GM19099 (cell line): Measurements from ENCODE around the gene NQO1.
A peak's percentile ranks its signal among the peaks of the same experiment; 100 is the strongest.

Source experiments
- POLR2A ChIP-seq: IDR thresholded peaks from 3 replicates; pipeline ENCODE4 v1.6.1; 2011; ENCODE audit warnings: low read depth; ENCODE audit not compliant: insufficient read length; ENCODE audit errors: extremely low read depth

The NQO1 gene

DNA sequence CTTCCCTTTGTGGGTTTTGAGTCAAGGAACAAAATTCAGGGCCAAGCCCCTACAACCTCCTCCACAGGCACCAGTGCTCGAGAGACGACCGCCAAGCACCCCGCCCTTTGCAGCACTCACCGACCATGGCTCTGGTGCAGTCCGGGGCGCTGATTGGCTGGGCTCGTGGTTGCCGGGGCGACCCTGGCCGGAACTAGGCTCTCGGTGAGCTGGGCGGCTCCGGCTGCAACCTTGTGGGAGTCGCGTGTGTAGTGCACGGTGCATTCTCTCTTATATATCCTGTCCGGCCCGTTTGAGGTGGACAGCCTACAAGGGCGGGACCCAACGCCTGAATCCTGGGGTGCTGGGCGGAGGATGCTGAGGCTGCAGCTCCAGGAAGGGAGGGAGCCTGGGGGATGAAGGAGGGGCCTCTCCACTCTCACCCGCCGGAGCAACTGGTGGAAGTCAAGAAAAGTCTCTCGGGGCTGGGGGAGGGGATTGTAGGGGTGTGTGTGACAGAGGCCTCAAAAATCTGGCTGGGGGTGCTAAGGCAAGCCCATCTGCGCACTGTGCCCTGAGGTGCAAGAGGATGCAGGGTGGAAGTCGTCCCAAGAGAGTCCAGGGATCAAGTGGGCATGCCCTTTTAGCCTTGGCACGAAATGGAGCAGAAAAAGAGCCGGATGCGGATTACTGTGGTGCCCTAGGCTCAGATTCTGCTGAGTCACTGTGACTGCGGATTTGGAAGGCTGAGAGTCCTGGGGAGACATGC lies at the start of gene NQO1:
NQO1 (minus strand) TSS at position 248 of the 748 bp plus-strand sequence; CDS start at position 127, 121 bp downstream.
- peak; percentile 79 for TF ChIP-seq POLR2A

DNA sequence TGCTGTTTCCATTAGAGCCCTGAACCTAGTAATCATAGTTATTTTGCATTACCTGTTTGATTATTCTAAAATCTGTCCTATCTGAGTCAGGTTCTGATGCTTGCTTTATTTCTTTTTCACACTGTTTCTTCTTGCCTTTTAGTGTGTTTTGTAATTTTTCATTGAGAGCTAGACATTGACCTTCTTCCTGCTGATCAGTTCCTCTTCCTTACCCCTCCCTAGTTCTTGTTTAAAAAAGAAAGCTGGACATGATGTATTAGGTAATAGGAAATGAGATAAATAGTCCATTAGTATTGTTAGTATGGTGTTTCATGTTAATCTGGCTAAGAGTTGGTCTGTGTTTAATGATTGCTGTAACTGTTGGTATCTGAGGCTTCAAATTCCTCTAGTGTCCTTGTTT lies 49.2 kb upstream of the NQO1 start:
- no peak for TF ChIP-seq POLR2A

DNA sequence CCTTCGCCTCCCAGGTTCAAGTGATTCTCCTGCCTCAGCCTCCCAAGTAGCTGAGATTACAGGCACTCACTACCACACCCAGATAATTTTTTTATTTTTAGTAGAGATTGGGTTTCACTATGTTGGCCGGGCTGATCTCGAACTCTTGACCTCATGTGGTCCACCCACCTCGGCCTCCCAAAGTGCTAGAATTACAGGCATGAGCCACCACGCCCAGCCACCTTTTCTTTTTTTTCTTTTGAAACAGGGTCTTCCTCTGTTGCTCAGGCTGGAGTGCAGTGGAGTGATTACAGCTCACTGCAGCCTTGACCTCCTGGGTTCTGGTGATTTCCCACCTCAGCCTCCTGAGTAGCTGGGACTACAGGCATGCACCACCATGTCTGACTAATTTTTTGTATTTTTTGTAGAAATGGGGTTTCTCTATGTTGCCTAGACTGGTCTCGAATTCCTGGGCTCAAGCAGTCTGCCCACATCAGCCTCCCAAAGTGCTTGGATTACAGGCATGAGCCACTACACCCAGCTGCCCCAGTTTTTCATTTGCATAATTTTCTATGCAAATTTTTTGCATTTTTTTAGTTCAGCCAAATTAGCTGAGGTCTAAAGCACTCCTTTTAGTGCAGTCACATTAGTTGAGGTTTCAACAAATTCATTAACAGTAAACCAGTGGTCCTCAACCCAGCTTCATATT lies 47.0 kb upstream of the NQO1 start:
- no peak for TF ChIP-seq POLR2A

DNA sequence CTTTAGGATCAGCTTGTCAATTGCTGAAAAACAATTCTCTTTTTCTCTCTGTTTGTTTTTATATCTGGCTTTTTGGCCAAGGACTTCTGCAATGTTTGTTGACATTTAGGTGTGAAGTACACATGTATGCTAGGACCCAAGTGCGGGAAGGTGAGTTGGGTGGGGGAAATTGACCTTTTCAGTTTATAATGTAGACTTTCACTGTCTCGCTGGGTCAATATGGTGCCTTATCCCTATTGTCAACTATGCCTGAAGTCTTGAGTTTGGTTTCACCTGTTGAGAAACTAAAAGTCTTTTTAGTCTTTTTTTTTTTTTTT lies 45.2 kb upstream of the NQO1 start:
- no peak for TF ChIP-seq POLR2A

DNA sequence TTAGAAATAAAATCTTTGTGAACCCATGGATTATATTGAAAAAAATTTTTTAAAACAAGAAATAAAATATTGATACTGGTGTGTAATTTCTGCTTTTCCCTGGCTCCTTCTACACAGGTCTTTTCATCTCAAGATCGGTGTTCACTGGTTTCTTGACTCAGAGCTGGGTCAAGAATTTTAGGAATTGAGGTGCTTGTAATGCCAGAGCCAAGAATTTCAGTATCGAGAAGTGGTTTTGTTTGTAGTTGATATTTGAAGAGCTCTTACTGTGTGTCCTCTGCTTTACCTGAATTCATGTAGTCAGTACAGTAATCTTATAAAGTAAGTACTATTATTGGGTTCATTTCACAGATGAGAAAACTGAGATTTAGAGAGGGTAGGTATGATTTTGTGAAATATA lies 43.0 kb upstream of the NQO1 start:
- TF ChIP-seq POLR2A, result no peak

DNA sequence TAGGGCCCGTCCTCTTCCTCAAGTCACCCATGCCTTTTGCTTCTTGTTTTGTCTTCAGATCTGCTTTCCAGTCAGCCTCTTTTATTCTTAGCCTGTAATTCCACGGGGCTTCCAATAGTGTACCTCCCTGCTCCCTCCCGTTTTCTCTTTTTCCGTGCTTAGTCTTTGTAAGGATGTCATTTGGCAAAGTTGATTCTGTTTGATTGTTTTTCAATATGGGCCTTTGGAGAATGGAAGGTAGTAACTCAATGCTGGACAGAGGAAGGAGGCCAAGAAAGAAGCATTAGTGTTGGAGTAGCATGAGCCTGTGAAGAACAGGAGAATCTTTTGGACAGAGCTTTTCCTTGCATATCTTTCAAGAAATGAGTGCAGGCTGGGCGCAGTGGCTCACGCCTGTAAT lies 42.3 kb upstream of the NQO1 start:
- TF ChIP-seq POLR2A, result no peak

DNA sequence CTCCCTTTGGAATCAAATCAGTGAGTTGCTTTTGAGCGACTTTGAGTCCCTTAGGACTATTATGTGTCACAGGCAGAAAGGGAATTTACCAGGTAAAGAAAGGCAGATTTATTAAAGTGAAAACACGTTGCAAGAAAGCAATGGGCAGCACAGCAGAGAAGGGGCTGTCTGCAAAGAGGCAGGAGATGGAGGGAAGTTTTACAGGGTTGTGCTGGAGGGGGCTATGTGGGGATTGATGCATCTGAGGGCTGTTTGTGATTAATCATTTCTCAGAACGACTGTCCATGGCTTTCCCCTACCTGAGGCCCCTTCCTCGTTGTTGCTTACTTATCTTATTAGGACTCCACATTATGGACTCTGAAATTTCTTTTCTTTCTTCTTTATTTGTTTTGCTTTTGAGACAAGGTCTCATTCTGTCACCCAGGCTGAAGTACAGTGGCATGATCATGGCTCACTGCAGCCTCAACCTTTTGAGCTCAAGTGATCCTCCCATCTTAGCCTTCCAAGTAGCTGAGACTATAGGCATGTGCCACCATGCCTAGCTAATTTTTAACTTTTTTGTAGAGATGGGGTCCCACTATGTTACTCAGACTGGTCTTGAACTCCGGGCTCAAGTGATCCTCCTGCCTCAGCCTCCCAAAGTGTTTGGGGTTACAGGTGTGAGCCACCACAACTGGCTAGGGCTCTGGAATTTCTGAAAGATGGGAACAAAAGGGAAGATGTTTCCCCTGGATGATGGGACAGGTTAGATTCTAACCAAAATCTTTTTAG lies 41.3 kb upstream of the NQO1 start:
- TF ChIP-seq POLR2A, result no peak

DNA sequence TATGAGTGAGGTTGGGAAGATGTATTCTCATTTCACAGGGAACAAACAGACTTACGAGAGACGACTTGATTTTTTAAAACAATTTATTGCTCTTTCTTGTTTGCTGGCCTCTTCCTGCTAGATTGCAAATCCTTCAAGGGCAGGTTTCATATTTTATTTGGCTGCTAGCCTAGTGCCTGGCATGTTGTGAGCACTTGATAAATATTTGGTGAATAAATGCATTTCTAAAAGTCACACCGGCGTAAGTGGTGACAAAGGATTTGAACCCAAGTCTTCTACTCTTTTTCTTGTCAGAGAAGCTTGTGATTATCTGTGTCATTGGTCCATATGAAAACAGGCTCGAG lies 37.2 kb upstream of the NQO1 start:
- TF ChIP-seq POLR2A, result no peak

DNA sequence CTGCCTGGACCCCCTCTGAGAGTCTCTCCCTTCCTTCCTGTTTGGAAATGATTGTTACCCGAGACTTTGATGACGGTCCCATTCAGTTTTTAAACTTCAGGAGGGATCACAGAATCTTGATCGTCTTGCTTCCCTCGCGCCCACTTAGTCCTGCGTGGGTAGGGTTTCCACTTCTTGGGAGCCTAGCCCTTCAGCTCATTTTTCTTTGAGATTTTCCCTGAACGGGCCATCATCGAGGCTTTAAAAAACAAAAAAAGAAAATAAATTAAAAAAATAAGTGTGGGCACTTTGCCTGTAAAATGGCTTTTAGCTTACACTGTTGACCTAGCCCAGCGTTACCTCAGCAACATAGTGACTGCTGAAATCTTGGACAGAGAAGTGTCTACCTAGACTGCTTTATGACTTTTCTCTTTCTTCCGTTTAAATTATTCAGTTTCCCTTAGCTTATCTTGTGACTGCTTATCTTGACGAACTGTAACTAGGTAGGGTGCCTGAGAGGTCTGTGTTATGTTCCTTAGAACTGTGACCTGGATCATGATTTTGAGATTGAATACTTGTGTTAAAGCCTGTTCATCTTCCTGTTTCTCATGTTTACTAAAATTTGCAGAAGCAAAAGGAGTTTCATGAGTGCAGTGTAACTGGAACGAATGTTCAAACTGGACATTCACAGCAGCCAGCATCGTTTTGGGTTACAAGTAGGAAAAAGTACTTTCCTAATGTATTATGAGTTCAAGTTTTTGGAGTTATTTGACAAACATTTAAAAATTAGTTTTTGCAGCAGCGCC lies 36.6 kb upstream of the NQO1 start:
- no peak for TF ChIP-seq POLR2A

DNA sequence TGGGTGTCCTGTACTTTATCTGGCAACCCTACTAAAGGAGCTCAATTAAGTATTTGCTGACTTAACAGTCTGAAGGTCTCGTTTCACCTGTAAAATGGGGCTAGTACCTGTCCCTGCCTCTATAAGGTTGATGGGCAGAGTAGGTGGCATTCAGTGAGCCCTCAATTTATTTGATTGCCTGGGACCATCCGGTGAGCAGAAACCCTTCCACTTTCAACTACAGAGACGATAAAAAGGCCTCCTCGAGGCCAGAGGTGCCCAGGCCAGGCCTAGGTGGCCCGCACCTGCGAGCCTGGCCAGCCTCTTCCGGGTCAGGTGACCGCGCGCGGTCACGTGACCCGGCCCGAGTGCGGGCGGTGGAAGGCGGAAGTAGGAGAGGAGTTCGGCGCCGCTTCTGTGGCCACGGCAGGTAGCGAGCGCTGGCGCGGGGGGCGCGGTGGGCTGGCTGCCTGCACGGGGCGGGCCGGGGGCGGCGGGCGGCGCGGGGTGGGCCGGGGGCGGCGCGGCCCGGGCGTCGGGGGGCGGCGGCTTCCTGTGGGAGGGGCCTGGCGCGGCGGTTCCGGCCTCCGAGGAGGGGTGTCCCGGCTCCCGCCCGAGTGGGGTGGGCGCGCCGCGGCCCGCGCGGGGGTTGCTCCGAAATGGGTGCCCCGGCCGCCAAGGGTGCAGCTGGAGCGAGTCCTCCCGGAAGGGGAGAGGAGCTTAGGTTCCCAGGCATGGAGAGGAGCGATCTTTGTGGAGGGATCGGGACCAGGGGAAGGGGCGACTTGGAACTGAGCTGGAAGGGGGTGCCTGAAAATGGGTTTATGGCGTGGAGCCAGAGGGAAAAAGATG lies 35.8 kb upstream of the NQO1 start, which contains the start of gene WWP2:
WWP2 (plus strand) TSS at position 350 of the 831 bp plus-strand sequence. CDS start 24,679 bp downstream, outside the sequence.
- TF ChIP-seq POLR2A, result peak; percentile 88

DNA sequence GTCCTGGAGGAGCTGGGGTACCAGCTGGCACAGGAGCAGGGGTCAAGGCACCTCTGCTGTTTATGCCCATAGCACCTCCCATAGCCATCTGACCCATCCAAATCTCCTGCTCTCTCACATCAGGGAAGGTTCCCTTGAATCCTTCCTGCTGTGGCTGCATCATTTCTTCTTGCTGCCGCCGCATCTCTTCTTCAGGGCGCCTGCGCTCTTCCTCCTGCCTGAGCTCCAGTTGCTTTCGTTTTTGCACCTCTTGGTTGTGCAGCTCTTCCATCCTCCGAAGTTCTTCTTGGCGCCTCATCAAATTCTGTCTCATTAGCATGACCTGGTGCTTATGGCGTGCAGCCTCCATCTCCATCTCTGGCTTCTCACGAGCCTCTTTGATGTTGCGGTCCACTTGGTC lies 30.3 kb upstream of the NQO1 start:
- no peak for TF ChIP-seq POLR2A

DNA sequence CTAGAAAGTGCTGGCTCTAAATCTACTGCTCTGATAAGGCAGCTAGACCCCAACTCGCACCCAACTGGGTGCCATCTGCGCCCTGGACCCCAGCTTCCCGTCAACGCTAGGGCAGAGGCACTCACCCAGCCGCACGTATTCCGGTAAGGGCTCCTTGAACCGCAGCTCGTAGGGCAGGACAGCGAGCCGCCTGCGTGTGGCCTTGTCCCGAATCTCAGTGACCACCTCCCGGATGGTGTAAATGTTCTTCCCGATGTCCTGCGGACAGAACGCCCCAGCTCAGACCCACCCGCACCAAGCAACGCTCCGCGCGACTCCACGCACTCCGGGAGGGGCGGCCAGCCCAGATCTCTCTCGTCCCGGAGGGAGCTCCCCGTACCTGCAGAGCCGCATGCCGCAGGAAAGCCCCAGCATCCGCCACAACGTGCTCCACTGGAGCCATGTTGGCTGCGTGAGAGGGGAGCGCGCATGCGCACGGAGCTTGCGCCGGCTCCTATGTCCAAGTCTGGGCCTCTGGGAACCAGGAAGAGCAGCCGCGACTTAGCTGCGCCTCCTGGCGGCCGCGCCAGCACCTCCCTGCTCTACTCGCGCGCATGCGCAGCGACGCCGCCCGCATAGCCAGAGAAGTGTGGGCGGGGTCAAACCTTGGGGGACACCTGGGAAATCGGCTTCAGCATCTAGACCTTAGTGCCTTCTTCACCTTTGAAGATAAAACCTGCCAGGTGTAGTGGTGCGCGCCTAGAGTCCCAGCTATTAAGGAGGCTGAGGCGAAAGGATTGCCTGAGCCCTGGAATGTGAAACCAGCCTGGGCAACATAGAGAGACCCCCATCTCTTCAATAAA lies 28.3 kb upstream of the NQO1 start, which contains the start of gene NOB1:
NOB1 (minus strand) TSS at position 458 of the 842 bp plus-strand sequence; CDS start at position 442, 16 bp downstream.
- TF ChIP-seq POLR2A, result peak; percentile 97

DNA sequence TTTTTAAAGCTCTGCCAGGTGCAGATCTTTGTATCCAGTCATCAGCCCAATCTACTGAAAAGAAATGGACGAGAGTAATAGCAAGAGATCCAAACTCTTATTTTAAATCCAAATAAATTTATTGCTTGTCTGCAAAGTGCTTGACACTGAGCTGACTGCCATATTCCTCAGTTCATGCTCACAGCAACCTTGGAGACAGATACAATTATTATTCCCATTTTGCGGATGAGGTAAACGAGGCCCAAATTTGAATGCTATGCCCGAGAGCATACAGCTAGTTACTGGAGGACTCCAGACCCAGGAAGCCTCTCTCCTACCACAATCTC lies 27.7 kb upstream of the NQO1 start:
- TF ChIP-seq POLR2A, result no peak
